Neuron (in vitro differentiated cells): ENCODE measurements around the gene RNF145.
"Not testable (repeated sequence)": the region's sequence is repeated elsewhere in the genome, so short reads cannot be mapped to it uniquely, and the experiment has no call there.

Experiments used
- H2AFZ ChIP-seq: one replicate; pipeline ENCODE4 v1.6.1; 2013; ENCODE audit warnings: low read depth, mild to moderate bottlenecking, inconsistent platforms, low read length, moderate library complexity
- H3K27me3 ChIP-seq: one replicate; pipeline ENCODE4 v1.6.1; 2013; ENCODE audit warnings: low read length; ENCODE audit not compliant: insufficient read depth
- H3K36me3 ChIP-seq: one replicate; pipeline ENCODE4 v1.6.1; 2013; ENCODE audit warnings: low read length; ENCODE audit not compliant: insufficient read depth
- H3K4me1 ChIP-seq: one replicate; pipeline ENCODE4 v1.6.1; 2013; ENCODE audit warnings: low read length; ENCODE audit not compliant: insufficient read depth
- H3K4me3 ChIP-seq: 2 replicates; pipeline ENCODE4 v1.5.1; 2013; ENCODE audit warnings: mild to moderate bottlenecking, low read length, moderate library complexity
- H3K9me3 ChIP-seq: one replicate; pipeline ENCODE4 v1.6.1; 2013; ENCODE audit warnings: low read length

Gene RNF145

GRCh38 chr5:159181152-159181551 lies 28.2 kb downstream of the RNF145 start:
- Histone ChIP-seq H3K4me1 (peaks cover 19% of the 10 kb centered on the region), H3K27me3 (no peaks in the 10 kb centered on the region), H3K9me3 (peaks cover 2% of the 10 kb centered on the region), H2AFZ (no peak overlapping the region), H3K36me3 (peaks cover 25% of the 10 kb centered on the region), H3K4me3 (no peak overlapping the region)

GRCh38 chr5:159179529-159180305 lies 29.6 kb downstream of the RNF145 start:
- peaks cover 31% of the 10 kb centered on the region for H3K36me3 ChIP-seq
- H3K9me3 ChIP-seq: peaks cover 2% of the 10 kb centered on the region
- H3K4me1 ChIP-seq: peaks cover 13% of the 10 kb centered on the region
- H3K27me3 ChIP-seq: no peaks in the 10 kb centered on the region
- H2AFZ ChIP-seq: no peak overlapping the region
- H3K4me3 ChIP-seq: no peak overlapping the region

- Histone ChIP-seq H3K4me1 (peaks cover 8% of the 10 kb centered on the region), H3K36me3 (peaks cover 35% of the 10 kb centered on the region), H3K9me3 (peaks cover 2% of the 10 kb centered on the region), H3K27me3 (no peaks in the 10 kb centered on the region), H3K4me3 (no peak overlapping the region), H2AFZ (no peak overlapping the region)
Measured at GRCh38 chr5:159178978-159179377, 30.4 kb downstream of the RNF145 start.

DNA sequence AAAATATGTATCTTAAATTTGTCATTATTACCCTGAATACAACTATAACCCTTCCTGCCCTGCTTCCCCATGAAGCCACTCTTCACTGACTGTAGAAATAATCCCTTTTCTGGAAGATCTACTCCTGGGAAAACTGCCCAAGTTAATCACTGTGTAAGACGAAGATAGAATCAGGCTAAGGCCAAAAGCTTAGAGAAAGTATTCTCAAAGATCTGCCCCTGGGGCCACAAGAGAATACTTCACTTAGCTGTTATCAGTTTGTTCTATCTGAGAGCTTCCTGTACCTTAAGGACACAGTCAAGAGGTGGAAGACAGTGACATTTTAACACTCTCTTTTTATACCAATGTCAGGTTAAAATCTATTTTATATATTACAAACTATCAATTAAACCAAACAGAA lies 33.8 kb downstream of the RNF145 start:
- Histone ChIP-seq H2AFZ (no peak overlapping the region), H3K9me3 (peaks cover 2% of the 10 kb centered on the region), H3K36me3 (peaks cover 42% of the 10 kb centered on the region), H3K4me1 (no peaks in the 10 kb centered on the region), H3K4me3 (no peak overlapping the region), H3K27me3 (no peaks in the 10 kb centered on the region)

DNA sequence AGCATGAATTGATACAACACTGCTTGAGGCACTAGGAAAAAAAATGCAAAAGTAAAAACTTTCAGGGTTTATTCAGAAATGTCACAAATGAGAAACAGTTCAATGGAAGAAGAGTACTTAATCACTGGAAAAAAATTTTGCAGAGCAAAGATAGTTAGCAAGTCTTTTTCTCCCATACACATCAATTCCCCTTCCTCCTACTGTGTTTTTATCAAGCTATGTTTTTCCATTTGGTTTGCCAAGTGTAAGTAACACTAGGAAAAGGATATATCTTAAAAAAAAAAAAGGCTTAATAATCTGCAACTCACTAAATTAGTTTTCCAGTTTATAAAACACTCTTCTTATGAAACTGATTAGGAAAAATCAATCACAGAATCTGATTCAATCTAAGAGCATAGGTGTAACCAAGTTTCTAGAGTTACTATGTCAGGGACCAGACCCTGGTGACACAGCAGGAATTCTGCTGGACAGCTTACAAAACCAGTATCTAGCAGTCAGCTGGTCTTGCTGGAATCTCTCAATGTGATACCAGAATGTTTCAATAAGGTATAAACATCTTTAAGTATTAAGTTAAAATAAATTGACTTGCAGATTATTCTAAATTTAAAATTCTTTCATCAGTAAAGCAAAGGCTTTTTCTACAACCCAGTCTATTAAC lies 34.7 kb downstream of the RNF145 start:
- no peak overlapping the region for H2AFZ ChIP-seq
- peaks cover 35% of the 10 kb centered on the region for H3K36me3 ChIP-seq
- no peak overlapping the region for H3K4me3 ChIP-seq
- H3K27me3 ChIP-seq: no peaks in the 10 kb centered on the region
- H3K9me3 ChIP-seq: peaks cover 2% of the 10 kb centered on the region
- no peaks in the 10 kb centered on the region for H3K4me1 ChIP-seq

DNA sequence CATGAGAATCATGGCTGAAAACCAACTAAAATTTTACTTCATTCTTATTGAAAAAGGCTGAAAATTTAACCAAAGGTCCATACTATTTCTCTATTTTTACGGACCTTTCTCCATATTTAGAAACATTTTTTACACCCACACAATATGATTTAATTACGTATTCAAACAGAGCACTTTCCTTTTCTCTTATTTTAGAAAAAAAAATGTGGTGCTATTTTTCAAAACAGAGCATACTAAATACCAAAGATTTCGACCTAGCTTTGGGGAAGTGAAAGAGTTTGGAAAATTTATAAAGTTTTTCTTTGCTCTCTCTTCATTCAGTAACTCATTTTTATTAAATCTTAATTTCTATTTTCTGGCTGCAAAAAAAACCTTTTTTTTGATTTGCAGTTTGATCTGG lies 38.1 kb downstream of the RNF145 start:
- H2AFZ ChIP-seq: no peak overlapping the region
- H3K9me3 ChIP-seq: peaks cover under 1% of the 10 kb centered on the region
- H3K4me3 ChIP-seq: no peak overlapping the region
- peaks cover 42% of the 10 kb centered on the region for H3K36me3 ChIP-seq
- no peaks in the 10 kb centered on the region for H3K27me3 ChIP-seq
- H3K4me1 ChIP-seq: no peaks in the 10 kb centered on the region

GRCh38 chr5:159170021-159170420 lies 39.3 kb downstream of the RNF145 start:
- no peaks in the 10 kb centered on the region for H3K4me1 ChIP-seq
- H3K27me3 ChIP-seq: no peaks in the 10 kb centered on the region
- H2AFZ ChIP-seq: no peak overlapping the region
- H3K36me3 ChIP-seq: peaks cover 46% of the 10 kb centered on the region
- H3K4me3 ChIP-seq: no peak overlapping the region
- no peaks in the 10 kb centered on the region for H3K9me3 ChIP-seq

- Histone ChIP-seq H2AFZ (no peak overlapping the region), H3K9me3 (no peaks in the 10 kb centered on the region), H3K27me3 (no peaks in the 10 kb centered on the region), H3K4me1 (no peaks in the 10 kb centered on the region), H3K36me3 (peaks cover 50% of the 10 kb centered on the region), H3K4me3 (no peak overlapping the region)
Measured at GRCh38 chr5:159166416-159166815, 42.9 kb downstream of the RNF145 start.

DNA sequence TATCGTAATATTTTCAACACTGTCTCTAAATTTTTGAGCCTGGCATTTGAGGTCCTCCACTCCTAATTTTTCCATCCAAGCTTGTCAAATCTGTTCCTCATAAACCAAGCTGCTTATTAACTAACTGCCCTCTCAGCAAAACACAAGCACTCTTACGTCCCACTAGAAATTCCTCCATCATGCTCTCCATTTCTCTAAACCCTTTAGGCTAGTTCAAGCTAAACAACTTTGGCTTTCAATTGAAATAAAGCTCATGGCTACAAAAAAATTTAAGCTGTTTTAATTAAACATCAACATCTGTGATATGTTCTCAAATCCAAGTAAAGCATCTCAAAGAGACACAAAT lies 45.7 kb downstream of the RNF145 start:
- no peaks in the 10 kb centered on the region for H3K9me3 ChIP-seq
- H3K27me3 ChIP-seq: no peaks in the 10 kb centered on the region
- no peak overlapping the region for H2AFZ ChIP-seq
- H3K36me3 ChIP-seq: peaks cover 68% of the 10 kb centered on the region
- H3K4me3 ChIP-seq: no peak overlapping the region
- no peaks in the 10 kb centered on the region for H3K4me1 ChIP-seq

GRCh38 chr5:159163027-159163700 lies 46.2 kb downstream of the RNF145 start:
- H2AFZ ChIP-seq: no peak overlapping the region
- peaks cover 71% of the 10 kb centered on the region for H3K36me3 ChIP-seq
- no peaks in the 10 kb centered on the region for H3K4me1 ChIP-seq
- no peaks in the 10 kb centered on the region for H3K9me3 ChIP-seq
- no peak overlapping the region for H3K4me3 ChIP-seq
- no peaks in the 10 kb centered on the region for H3K27me3 ChIP-seq

DNA sequence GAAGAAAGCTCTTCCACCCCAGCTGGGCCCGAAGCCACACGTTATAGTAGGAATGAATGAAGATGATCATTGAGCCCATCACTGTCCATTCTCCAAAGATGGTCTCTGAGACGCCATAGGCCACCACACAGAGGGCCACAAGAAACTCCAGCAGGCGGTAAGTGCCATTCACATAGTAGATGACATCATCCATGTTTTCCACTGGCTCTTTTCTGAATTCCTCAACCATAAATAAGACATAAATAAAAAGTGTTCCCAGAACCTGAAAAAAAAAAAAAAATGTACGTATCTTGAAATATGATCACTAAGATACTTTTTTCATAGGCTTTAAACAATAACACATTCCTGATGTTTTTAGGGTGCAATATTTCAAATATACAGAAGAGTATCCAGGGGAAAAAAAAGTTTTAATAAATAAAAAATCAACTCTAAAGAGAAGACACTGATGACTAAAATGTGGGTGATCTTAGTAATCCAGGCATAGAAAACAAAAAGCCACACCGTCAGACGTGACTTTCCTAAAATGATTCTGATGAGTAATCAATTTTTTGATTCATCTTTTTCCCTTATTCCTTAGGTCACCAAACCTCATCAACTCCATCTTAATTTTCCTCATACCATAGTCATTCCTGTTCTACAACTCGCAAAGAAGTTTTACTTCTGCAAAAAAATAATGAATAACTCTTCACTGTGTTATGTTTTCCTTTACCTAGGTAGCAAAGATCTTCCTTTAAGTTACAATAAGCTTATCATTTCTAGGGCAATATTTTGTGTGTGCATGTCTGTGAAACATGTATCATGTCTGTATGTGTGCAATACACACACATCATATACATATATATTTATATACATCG lies 47.8 kb downstream of the RNF145 start:
- H3K9me3 ChIP-seq: no peaks in the 10 kb centered on the region
- H3K4me1 ChIP-seq: no peaks in the 10 kb centered on the region
- peaks cover 67% of the 10 kb centered on the region for H3K36me3 ChIP-seq
- no peak overlapping the region for H2AFZ ChIP-seq
- H3K27me3 ChIP-seq: no peaks in the 10 kb centered on the region
- H3K4me3 ChIP-seq: no peak overlapping the region

- H3K27me3 ChIP-seq, H3K4me3 ChIP-seq, H3K4me1 ChIP-seq, H3K9me3 ChIP-seq, H2AFZ ChIP-seq: not testable (repeated sequence)
- H3K36me3 ChIP-seq: peaks cover 58% of the 10 kb centered on the region
Measured at GRCh38 chr5:159158553-159159091, 50.7 kb downstream of the RNF145 start.
